Breast epithelium (tissue), 3 donors: Measurements from ENCODE around the gene MEF2B.

Experiments
- POLR2A ChIP-seq: fragments of 450-650 bp; IDR thresholded peaks from one replicate; pipeline ENCODE4 v1.6.1; 2016; ENCODE audit warnings: antibody characterized with exemption, mild to moderate bottlenecking, moderate library complexity
- POLR2AphosphoS5 ChIP-seq, 3 donors: sonication (generic); formaldehyde crosslinking; IDR thresholded peaks; one replicate each; pipeline ENCODE4 v1.6.1; 2017; ENCODE audit warnings: antibody characterized with exemption in 3 of 3
- TF ChIP-seq, protein P1 (sequence below), 3 donors: fragments of 450-650 bp; IDR thresholded peaks; one replicate each; pipeline ENCODE4 v1.5.1; 2016 to 2017; ENCODE audit warnings: antibody characterized with exemption in 3 of 3, mild to moderate bottlenecking in 3 of 3, moderate library complexity in 3 of 3

DNA sequence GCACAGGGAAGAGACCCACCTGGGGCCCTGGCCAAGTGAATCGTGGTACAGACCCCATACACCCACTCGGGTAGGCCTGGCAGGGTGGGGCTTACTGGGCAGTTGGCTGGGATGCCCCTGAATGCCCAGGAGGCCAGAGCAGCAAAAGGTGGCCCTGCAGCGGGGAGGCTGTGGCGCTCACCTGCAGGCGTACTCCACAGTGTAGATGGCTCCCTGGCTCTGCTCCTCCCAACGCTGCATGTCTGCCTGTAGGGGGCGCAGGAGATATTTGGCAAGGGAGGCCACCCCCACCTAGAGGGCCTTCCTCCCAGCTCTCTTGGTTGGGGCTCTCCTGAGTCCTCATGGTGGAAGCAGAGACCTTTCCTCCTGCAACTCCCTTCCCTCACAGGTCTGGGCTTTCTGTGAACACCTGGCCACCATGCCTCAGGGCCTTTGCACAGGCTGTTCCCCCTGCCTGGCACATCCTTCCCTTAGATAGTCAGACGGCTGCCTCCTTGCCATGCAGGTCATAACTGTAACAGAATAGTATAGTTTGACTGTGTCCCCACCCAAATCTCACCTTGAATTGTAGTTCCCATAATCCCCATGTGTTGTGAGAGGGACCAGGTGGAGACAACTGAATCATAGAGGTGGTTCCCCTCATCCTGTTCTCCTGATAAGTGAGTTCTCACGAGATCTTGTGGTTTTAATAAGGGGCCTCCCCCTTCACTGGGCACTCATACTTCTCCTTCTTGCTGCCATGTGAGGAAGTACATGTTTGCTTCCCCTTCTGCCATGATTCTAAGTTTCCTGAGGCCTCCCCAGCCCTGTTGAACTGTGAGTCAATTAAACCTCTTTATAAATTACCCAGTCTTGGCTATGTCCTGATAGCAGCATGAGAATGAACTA is 16.0 kb upstream of the MEF2B start:
- no peak for TF ChIP-seq POLR2A
- TF ChIP-seq, protein P1, sequence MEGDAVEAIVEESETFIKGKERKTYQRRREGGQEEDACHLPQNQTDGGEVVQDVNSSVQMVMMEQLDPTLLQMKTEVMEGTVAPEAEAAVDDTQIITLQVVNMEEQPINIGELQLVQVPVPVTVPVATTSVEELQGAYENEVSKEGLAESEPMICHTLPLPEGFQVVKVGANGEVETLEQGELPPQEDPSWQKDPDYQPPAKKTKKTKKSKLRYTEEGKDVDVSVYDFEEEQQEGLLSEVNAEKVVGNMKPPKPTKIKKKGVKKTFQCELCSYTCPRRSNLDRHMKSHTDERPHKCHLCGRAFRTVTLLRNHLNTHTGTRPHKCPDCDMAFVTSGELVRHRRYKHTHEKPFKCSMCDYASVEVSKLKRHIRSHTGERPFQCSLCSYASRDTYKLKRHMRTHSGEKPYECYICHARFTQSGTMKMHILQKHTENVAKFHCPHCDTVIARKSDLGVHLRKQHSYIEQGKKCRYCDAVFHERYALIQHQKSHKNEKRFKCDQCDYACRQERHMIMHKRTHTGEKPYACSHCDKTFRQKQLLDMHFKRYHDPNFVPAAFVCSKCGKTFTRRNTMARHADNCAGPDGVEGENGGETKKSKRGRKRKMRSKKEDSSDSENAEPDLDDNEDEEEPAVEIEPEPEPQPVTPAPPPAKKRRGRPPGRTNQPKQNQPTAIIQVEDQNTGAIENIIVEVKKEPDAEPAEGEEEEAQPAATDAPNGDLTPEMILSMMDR (IDR thresholded peaks at IDR 0.05), result peak in 1 of 3 donors; percentile 19
- no peak for TF ChIP-seq POLR2AphosphoS5 (IDR thresholded peaks at IDR 0.05)
